Osteocyte (in vitro differentiated cells): Measurements from ENCODE around the gene ENO3. TPM values are rescaled to one million over a fixed set of nuclear protein-coding genes. Genes with fewer than 3 reads are reported as not detected.

Source experiments
- DNase-seq: peaks from one replicate; pipeline ENCODE4 v3.0.0; 2021; ENCODE audit warnings: mixed read lengths; ENCODE audit not compliant: unreplicated experiment; ENCODE audit errors: extremely low spot score
- H3K27ac Mint-ChIP-seq: one replicate; pipeline ENCODE4 v1.8.0; 2021; ENCODE audit warnings: mild to moderate bottlenecking, mixed read lengths; ENCODE audit not compliant: unreplicated experiment
- H3K27me3 Mint-ChIP-seq: one replicate; pipeline ENCODE4 v1.8.0; 2021; ENCODE audit warnings: mixed read lengths; ENCODE audit not compliant: unreplicated experiment
- H3K36me3 Mint-ChIP-seq: one replicate; pipeline ENCODE4 v1.8.0; 2021; ENCODE audit warnings: mixed read lengths; ENCODE audit not compliant: unreplicated experiment
- H3K4me1 Mint-ChIP-seq: one replicate; pipeline ENCODE4 v1.8.0; 2021; ENCODE audit warnings: mixed read lengths; ENCODE audit not compliant: unreplicated experiment
- H3K4me3 Mint-ChIP-seq: one replicate; pipeline ENCODE4 v1.8.0; 2021; ENCODE audit warnings: mild to moderate bottlenecking, moderate library complexity, mixed read lengths; ENCODE audit not compliant: unreplicated experiment
- H3K9me3 Mint-ChIP-seq: one replicate; pipeline ENCODE4 v1.8.0; 2021; ENCODE audit warnings: mixed read lengths; ENCODE audit not compliant: unreplicated experiment
- total RNA-seq: library from RNA; stranded (reverse); gene quantifications from 2 replicates; pipeline ENCODE4 v1.2.1, GENCODE V29; 2021
- TF ChIP-seq, protein P1 (sequence below): fragments of 200-600 bp; sonication (generic); IDR thresholded peaks from 2 replicates; pipeline ENCODE4 v1.5.0; 2021; ENCODE audit warnings: antibody characterized with exemption, mild to moderate bottlenecking, moderate library complexity

ENO3 gene
- total RNA-seq, 1 donor from 2014 or later, result 9.5 TPM

DNA sequence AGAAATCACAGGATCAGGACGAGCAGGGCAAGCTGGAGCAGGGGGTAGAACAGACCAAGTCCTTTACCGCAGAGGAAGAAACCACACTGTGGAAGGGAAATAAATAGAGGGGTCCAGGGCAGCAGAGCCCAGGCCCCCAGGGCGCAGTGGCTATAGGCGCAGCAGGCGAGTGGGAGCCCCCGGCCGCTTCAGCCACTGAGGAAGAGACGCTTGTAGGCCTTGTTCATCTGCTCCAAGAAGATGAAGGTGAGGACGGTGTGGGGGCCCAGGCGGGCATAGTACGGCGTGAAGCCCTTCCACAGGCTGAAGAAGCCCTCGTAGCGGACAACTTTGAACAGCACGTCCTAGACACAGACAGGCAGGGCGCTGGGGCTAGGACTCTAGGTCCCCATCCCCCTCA lies 13.4 kb upstream of the ENO3 start:
- Mint-ChIP-seq H3K4me1 (peaks cover 38% of the 10 kb centered on the region), H3K36me3 (peaks cover 11% of the 10 kb centered on the region), H3K4me3 (peak overlapping the region; percentile 14), H3K9me3 (no peaks in the 10 kb centered on the region), H3K27ac (no peak overlapping the region), H3K27me3 (no peaks in the 10 kb centered on the region)
- no peak for DNase-seq
- TF ChIP-seq, protein P1, sequence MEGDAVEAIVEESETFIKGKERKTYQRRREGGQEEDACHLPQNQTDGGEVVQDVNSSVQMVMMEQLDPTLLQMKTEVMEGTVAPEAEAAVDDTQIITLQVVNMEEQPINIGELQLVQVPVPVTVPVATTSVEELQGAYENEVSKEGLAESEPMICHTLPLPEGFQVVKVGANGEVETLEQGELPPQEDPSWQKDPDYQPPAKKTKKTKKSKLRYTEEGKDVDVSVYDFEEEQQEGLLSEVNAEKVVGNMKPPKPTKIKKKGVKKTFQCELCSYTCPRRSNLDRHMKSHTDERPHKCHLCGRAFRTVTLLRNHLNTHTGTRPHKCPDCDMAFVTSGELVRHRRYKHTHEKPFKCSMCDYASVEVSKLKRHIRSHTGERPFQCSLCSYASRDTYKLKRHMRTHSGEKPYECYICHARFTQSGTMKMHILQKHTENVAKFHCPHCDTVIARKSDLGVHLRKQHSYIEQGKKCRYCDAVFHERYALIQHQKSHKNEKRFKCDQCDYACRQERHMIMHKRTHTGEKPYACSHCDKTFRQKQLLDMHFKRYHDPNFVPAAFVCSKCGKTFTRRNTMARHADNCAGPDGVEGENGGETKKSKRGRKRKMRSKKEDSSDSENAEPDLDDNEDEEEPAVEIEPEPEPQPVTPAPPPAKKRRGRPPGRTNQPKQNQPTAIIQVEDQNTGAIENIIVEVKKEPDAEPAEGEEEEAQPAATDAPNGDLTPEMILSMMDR, result no peak

DNA sequence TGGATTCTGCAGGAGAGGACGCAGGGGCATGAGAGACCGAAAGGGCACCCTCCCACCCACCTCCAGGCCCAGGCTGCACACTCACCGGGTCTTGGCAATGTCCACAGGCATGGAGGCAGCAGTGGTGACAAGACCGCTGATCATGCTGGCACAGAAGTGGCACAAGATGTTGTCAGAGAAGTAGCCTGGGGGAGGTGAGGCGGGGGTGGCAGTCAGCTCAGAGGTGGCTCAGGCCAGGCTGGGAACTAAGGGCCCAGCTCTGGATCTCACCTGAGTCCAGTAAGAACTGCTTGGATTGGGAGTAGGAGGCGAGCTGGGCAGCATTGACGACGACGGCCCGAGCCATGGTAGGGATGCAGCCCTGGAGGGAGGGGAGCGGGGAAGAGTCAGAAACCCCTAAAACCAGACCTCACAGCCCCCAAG lies 12.8 kb upstream of the ENO3 start:
- no peak for DNase-seq
- H3K27ac Mint-ChIP-seq, result no peak overlapping the region
- peak overlapping the region; percentile 85 for H3K4me3 Mint-ChIP-seq
- H3K27me3 Mint-ChIP-seq, result no peaks in the 10 kb centered on the region
- TF ChIP-seq, protein P1, result no peak
- no peaks in the 10 kb centered on the region for H3K9me3 Mint-ChIP-seq
- peaks cover 42% of the 10 kb centered on the region for H3K4me1 Mint-ChIP-seq
- peaks cover 14% of the 10 kb centered on the region for H3K36me3 Mint-ChIP-seq

DNA sequence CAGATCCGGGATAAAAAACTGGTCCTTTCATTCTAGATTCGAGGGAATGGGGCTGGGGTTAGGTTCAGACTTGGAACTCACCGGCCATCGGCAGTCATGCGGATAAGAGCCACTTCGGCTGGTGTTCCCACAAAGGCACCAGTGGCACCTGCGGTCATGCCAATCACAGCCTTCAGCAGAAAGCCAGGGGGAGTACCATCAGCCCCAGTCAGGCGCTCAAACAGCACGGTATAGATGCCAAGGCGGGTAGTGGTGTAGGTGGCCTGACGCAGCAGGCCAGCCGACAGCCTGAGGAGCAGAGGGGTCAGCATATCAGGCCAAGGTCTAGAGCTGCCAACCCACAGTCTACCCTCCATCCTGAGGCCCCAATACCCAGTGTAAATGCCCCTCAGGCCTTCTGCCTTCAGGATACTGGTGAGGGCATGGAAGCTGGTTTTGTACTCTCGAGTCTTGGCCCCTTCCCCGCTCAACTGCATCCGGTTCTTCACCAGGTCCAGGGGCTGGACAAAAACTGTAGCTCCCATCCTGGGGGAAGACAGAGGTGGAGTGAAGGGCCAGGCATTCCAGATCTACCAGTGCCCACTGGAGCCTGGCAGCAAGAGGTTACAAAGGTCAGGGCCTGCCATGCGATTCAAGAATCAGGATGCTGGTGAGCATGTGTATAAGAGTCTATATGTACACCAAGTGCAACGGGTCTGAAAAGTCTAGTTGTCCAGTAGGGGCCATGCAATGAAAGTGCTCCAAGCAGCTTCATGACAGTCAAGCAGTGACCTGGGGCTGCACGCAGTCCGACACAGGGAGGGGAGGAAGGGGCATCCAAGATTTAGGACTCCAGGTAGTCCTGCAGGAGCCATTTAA lies 12.0 kb upstream of the ENO3 start:
- H3K4me3 Mint-ChIP-seq, result peak overlapping the region; percentile 85
- peaks cover 41% of the 10 kb centered on the region for H3K4me1 Mint-ChIP-seq
- peaks cover 16% of the 10 kb centered on the region for H3K36me3 Mint-ChIP-seq
- H3K27me3 Mint-ChIP-seq, result no peaks in the 10 kb centered on the region
- peak overlapping the region; percentile 72 for H3K27ac Mint-ChIP-seq
- TF ChIP-seq, protein P1, result no peak
- DNase-seq, result no peak
- no peaks in the 10 kb centered on the region for H3K9me3 Mint-ChIP-seq

DNA sequence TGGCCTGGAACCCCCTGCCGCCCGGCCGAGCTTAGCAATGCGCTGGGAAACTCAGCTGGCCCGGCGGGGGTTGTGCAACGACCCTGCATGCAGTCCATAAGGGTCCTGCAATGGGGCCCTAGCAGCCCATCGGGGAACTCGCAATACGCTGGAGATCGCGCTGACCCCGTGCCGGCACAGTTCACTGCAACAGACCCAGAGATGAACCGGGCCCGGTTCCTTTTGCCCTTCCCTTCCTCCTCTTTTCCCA lies 11.4 kb upstream of the ENO3 start:
- Mint-ChIP-seq H3K9me3 (no peaks in the 10 kb centered on the region), H3K27ac (peak overlapping the region; percentile 72), H3K4me1 (peaks cover 38% of the 10 kb centered on the region), H3K4me3 (peak overlapping the region; percentile 85), H3K27me3 (no peaks in the 10 kb centered on the region), H3K36me3 (peaks cover 16% of the 10 kb centered on the region)
- TF ChIP-seq, protein P1, result no peak
- DNase-seq, result no peak

DNA sequence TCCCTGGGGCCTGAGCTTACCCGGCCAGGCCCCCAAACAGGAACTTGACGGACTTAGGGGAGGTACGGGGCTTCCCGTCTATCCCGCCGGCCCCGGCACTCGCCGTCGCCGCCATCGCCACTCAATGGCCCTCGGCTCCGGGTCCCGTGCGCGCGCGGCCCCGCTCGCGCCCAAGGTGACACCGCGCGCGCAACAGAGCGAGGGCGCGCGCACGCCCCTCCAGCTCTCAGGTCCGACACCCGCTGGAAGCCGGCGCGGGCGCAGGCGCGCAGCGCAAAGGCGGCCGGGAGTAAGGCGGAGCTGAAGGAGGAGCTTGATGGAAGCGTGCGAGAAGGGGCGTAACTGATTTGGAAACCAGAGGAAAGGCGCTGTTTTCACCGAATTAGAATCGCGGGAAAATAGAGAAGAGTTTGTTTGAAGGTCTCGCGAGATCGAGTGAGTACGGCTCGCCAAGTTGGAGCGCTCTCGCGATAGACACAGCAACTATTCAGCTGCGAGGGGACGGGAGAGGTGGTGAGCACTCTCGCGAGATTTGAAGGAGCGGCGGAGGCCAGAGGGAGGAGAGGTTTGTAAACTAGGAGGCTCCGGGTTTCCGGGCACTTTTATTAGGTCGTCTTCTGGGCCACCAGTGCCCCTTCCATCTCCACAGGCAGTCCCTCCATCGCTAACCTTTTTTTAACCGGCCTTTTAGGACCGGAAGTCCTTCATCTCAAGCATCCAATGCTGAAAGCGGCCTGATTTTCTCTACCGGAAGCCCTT lies 10.9 kb upstream of the ENO3 start, which contains the start of the genes RNF167 and SLC25A11:
Gene RNF167 (plus strand): TSS at position 473 of the 759 bp plus-strand sequence. CDS start 642 bp downstream, outside the sequence.
Gene SLC25A11 (minus strand): TSS at position 251 of the 759 bp plus-strand sequence. CDS start 136 bp downstream, at position 115.
- Mint-ChIP-seq H3K4me3 (peak within 1 kb of the TSS; percentile 85), H3K36me3 (peaks cover 16% of the 10 kb centered on the region), H3K9me3 (no peaks in the 10 kb centered on the region), H3K4me1 (peaks cover 42% of the 10 kb centered on the region), H3K27me3 (no peaks in the 10 kb centered on the region), H3K27ac (peak within 1 kb of the TSS; percentile 99)
- DNase-seq, result peak; percentile 99
- TF ChIP-seq, protein P1, result no peak
